GM21528 (cell line): Measurements from ENCODE around the gene APRT.

ENCODE experiments used
- ATAC-seq: cut with Tn5 transposase; IDR thresholded peaks from one replicate; pipeline ENCODE4 v1.9.1; 2021; ENCODE audit warnings: mild to moderate bottlenecking, moderate library complexity; ENCODE audit not compliant: unreplicated experiment, low FRiP score

APRT gene

DNA sequence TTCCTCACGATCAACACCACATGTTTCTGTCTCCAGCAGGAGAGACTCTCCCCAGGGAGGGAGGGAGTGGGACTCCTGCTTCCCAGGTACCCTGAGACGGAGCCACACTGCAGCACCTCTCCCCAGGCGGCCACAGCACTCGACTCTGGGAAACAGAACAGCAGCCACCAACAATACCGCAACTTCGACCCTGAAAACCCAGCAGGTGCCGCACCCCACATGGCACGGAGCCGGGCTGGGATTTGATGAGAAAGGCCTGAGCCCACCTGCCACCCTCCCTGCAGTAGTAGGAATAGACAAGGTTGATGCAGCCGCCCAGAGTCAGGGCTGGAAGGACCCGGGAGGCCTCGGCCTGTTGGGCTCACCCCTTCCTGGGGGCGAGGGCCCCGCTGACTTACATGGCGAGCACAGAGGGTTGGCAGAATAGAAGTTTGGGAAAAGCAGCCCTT, 30.6 kb upstream of the APRT start:
- no peak for ATAC-seq

DNA sequence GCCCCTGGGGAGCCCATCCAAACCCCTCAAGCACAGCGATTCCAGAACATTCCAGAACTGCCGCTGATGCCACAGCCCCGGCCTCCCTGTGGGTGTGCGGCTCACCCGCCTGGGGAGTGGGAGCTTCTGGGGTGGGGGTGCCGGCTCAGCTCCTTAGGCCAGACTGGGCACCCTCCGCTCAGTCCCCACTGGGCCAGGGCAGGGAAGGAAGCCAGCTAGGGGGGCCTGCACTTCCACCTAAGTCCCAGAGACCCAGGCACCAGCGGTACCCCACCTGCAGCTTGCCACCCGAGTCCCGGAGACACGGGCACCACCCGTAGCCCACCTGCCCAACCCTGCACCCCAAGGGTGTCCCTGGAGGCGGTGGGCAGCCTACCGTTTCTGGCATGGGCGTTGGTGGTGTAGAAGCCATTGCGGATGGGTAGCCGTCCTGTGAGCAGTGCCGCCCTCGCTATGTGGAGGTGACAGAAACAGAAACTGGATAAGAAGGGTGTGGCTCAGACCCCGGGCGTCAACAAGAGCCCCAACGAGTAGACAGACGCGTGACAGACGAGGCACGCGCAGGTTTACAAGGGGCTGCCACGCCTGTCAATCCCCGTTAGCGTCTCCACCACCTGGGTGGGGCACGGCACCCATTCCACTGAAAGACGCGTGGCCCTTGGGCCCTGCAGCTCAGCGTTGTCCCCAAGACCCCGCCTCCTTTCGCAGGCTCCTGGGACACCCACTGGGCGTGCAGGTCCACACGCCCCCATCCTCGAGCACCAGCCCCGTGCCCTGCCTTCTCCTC, 30.0 kb upstream of the APRT start:
- ATAC-seq, result no peak

DNA sequence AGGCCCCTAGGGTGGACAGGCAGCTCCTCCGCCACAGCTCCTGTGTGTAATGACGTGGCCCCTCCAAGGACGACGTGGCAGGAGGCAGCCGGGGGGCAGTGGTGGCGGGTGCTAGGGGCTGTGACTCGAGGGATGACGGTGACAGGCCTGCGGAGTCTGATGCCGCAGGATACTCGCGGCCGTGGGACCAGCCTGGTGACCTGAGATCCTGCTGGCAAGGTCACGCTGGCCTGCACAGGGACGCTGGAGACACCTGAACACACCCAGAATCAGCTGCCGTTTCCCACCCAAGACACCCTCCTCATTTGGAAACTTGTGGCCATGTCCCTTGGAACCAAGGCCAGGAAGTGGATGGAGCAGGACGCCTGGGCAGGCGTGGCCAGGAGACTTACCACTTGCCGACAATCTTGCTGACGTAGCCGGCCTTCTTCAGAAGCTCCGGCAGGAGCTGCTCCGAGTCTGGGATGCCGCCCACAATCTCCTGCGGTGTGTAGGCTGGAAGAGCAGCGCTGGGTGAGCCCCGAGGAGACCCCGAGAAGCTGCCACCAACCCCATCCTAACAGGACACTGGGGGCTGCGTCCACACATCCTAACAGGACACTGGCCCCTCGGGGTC, 29.0 kb upstream of the APRT start:
- ATAC-seq, result no peak

DNA sequence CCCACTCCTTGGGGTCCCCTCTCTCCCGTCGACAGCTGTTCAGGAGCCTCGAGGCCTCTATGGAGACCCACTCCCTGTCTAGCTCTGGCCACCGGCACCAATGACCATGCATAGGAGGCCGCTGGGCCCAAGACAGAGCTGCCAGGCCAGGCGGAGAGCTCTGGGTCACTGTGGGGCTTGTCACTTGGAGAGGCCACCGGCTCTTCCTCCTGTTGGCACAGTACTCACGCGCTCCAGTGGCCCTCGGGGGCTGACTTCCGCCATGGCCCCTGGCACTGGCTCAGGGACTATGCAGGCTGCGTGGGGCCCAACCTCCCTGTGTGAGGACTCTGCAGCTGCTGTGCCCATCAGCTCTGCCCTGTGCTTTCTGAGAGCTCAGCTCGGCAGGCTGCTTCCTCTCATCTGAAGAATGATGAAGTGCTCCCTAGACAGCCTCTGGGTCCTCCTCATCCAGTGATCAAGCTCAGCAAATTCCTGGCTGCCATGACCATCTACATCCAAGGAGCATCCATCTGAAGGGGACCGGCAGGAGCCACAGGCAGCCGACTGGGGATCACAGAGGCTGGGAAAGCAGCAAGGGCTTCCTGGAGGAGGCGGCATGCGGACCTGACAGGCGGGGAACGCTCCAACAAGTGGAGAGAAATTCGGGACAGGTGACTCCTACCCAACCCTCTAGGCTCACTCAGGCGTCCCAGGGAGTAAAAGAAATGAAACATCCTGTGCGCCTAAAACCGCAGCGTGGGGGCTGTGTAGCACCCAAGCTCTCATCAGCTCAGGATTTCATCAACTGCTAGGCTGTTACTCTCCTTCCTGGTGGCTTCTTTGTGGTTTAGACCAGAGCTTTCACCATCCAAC, 28.2 kb upstream of the APRT start:
- no peak for ATAC-seq

DNA sequence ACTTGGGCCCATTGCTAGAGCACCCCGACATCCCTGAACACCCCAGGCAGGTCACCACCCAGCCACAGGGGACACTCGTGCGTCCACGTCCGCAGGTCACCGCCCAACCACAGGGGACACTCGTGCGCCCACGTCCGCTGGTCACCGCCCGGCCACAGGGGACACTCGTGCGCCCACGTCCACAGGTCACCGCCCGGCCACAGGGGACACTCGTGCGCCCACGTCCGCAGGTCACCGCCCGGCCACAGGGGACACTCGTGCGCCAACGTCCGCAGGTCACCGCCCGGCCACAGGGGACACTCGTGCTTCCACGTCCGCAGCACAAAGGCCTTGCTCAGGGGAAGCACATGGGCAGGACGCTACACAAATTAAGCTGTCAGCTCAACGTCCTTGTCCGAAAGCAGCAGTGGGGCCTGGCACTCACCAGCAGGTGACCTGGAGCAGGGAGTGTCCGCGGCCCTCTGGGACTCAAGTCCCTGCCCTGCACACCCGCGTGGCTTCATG, 27.4 kb upstream of the APRT start:
- no peak for ATAC-seq

DNA sequence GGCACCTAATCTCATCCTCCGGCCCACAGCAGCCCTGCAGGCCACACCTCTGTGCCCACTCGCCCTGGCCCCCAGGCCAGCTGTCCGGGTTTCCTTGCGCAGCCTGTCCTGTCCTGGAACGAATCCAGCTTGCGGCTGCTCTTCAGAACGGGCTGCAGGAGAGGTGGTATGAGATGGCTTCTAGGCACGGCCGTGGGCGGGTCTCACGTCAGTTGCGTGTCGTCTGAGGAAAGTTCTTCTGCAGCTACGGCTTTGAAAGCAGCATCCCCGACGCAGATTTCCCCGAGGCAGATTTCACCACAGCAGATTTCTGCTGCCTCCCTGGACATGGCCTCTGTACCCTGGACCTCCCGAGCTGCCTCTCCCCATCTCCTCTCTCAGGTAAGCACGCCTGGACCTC, 26.8 kb upstream of the APRT start:
- no peak for ATAC-seq

DNA sequence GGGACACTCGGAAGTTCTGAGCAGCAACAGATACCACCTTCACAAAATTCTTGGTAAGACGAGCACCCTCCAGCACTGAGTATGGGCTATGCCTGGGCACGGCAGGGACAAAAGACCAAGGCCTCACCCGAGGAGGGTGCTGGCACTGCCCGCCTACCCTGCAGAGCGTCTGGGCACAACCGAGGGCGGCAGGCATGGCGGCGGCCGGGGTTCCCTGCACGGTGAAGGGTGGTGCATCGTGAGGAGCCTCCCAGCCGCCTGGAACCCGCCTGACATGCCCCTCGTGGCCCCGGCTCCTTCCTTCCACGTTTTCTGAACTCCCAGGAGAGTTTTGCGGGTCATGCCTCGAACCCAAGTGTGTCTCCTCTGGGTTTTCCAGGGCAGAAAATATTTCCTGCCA, 26.1 kb upstream of the APRT start:
- no peak for ATAC-seq

DNA sequence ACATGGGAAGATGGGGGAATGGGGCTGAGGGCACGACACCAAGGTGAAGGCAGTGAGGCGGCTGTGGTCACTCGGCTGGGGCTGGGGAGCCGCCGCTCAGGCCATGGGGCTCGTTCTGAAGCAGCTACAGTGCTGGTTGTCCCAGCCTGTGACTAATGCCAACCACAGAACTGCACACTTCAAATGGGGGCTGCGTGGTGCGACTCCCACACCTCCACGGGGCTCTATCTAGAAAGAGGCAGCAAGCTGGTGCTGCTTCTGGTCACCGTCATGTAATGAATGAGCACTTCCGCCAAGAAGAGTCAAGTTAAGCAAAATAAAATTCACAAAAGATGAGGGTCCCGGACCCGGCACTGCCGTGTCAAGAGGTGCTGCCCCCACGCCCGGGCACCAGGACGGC, 25.1 kb upstream of the APRT start:
- ATAC-seq, result no peak

DNA sequence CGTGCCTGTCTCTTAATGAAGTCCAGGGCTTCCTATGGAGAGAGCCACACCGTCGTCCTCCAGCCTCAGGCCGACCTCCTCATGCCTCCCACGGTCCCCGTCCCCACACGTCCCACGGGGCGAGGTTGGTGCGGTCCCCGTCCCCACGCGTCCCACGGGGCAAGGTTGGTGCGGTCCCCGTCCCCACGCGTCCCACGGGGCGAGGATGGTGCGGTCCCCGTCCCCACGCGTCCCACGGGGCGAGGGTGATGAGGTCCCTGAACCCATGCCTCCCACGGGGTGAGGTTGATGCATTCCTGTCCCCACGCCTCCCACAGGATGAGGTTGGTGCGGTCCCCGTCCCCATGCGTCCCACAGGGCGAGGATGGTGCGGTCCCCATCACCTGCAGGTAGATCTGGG, 24.1 kb upstream of the APRT start:
- ATAC-seq, result no peak

DNA sequence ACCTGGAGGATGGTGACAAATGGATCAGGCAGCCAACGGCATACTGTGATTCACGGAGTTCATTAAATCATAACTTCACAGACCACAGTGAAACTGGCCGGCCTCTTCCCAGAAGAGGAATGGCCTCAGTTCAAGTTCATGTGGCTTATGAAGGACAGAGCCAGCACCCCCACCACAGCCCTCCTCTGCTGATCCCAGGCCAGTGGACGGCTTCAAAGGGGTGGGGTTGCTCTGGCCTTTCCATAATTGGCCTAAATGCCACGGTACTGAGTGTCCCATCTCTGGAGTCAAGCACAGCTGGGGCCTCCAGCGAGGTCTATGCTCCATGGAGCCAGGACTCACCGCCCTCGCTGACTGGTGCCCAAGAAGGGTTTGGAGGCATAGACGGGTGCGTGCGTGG, 23.7 kb upstream of the APRT start:
- ATAC-seq, result no peak

DNA sequence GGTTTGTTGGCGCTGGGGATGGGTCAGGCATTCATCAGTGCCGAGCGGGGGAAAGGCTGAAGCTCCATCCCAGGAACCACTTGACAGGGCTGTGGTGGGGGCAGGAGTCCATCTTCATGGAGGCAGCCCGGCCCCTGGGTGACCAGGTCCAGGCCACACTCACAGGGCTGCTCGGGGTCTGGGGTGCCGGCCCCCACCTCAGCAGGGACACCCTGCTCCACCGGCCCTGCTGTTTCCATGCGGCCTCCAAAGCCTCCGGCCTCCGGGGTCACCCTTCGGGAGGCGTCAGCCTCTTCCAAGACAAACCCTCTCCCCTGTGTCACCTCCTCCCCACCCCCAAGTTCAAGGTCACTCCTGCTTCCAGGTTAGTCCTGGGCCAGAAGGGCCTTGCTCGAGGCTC, 22.9 kb upstream of the APRT start:
- ATAC-seq, result no peak

DNA sequence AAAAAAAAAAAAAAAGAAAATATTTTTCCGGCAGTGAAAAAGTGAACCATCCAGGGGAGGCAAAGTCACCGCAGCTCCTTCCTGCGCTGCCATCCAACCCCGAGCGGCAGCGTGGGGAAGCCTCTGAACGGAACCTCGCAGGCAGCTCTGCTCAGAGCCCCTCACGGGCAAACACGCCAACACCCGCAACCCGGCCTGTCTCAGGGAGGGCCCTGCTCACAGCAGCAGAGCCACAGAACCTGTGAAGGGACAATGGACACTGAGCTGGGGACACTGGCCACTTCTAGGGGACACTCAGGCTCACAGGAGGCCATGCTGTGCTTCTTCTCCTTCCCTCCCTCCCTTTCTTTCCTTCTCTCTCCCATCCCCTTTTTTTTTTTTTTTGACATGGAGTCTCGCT, 21.4 kb upstream of the APRT start:
- ATAC-seq, result no peak

DNA sequence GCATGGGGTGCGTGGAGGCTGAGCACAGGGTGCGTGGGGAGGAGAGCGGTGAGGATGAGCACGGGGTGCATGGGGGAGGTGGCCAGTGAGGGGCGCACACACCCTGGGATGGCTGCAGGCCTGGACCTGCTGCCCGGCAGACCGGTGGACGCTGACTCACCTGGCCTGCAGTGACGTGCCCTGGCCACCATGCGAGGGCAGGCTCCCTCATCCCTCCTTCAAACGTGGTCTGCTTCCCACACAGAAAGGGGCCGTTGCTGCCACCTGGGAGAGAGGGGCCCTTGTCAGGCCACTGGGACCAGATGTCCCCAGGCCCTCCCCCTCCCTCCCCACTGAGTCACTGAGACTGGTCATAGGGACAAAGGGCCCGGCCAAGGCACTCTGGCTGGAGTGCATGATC, 20.1 kb upstream of the APRT start:
- ATAC-seq, result no peak

DNA sequence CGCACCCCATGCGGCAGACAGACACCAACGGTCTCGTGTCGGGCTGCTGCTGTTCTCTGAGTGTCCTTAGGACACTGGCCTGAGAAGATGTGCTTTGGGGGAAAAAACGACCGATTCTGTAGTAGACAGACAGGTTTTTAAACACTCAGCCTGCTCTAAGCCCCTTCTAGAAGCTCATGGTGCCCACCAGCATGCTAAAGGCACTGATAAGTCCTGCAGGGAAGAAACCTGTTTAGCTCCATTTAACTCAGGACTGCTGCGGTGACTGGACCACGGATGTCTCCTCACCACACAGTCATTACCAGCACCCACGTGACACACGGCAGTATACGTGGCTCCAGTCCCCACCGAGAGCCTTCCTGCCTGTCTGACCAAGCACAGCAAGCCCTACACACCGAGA, 19.1 kb upstream of the APRT start:
- no peak for ATAC-seq

DNA sequence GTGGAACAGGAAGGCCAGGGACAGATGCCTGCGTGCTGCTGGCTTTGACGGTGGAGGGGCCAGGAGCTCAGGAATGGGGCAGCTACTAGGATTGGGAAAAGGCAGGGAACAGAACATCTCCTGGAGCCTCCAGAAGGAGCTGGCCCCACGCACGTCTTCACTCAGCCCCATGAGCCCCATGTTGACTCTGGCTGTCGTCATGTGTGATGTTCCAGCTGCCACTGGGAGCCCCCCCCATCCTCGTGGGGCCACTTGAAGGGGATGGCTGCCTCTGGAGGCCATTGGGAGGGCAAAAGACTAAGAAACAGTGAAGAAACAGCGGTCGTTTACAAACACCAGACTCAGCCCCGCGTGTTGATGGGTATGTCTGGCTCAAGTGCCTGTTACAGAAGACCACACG, 18.5 kb upstream of the APRT start:
- ATAC-seq, result no peak

DNA sequence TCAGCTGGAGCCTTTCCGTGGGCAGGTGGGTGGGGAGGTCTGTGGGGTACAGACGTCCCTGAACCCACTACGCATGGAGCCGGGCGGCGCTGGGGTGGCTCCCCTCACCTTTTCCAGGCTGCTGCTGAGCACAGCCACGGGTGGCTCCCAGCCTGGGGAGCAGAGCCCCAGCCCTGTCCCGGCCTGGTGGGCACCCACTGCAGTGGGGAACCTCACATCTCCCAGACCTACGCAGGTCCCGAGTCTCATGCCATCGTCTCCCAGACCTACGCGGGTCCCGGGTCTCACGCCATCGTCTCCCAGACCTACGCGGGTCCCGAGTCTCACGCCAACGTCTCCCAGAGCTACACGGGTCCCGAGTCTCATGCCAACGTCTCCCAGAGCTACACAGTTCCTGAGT, 17.0 kb upstream of the APRT start:
- ATAC-seq, result no peak

DNA sequence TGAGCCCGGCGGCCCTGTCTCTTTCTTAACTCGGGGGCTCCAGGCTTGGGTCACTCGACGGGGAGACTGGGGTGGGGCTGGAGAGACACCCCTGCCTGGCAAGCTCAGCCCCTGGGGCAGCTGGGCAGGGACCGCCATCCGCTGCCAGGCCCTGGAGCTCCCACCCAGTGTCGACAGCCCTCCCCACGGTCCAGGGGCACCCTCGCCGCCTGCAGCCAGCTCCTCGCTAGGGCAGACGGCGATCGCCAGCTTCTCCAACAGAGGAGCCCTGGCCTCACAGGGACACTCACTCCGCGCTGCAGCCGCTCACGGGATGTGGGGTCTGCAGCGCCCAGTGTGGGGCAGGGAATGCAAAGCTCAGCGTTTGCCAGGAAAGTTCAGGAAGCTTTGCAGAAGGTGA, 16.0 kb upstream of the APRT start:
- ATAC-seq, result no peak

DNA sequence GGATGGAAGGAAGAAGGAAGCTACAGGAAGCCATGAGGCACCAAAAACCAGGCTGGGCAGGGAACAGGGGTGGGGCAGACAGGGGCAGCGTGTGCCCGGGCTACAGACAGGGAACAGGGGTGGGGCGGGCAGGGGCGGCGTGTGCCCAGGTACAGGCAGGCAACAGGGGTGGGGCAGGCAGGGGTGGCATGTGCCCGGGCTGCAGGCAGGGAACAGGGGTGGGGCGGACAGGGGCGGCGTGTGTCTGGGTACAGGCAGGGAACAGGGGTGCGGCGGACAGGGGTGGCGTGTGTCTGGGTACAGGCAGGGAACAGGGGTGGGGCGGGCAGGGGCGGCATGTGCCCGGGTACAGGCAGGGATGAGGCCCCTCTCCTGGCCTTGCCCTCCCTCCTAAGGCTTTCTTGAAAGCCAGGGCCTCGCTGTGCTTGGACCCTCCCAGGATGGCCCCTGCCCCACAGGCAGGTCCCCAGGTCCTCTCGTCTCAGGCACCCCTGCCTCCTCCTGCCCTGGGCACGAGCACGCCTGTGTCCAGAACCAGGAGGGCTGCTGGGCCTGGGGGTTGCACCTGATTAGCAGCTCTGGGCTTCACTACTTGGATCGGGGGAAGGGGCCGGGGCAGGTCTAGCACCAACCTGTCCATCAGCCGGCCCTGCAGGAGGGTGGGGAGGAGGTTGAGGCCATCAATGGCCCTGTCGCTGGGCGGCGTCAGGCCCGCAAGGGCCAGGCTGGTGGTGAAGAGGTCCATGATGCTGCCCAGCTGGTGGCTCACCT, 14.5 kb upstream of the APRT start:
- ATAC-seq, result no peak

DNA sequence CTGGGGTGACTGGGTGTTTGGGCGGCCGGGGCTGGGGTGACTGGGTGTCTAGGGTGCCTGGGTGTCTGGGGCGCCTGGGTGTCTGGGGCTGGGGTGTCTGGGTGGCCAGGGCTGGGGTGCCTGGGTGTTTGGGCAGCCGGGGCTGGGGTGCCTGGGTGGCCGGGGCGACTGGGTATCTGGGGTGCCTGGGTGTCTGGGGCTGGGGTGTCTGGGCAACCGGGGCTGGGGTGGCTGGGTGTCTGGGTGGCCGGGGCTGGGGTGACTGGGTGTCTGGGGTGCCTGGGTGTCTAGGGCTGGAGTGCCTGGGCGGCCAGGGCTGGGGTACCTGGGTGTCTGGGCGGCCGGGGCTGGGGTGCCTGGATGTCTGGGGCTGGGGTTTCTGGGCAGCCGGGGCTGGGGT, 13.4 kb upstream of the APRT start:
- no peak for ATAC-seq

DNA sequence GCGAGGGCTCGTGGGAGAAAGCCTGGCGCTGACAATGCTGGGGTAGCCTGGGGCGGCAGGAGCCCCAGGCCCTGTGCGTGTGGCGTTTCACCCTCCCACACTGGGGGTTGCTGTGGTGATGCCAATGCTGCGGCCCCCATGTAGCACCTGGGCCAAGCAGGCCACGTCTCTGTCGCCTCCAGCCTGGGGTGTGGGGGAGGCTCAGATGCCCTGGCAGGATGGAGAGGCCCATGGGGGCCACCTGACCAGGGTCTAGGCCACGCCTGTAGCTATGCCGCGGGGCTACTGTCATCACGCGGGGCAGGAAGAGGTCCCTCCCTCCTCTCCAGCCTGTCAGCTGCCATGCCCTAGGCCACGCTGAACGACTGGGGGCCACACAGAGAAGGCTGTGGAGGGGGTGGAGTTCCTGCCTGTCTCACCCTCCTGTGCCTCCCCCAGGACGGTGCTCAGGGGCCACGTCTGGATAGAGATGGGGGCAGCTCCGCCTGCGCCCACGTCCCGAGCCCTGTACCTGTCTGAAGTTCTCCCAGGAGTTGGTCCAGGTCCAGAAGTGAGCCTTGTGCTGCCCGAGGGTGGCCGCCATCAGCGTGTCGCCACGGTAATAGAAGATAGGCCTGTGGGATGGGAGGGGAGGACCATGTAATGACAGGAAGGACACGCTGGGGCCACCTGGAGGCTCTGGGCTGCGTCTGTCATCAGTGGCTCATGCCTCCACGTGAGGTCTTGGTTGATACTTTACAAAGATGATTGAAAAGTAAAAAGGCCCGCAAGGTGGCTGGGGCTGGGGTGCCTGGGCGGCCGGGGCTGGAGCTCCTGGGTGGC, 12.7 kb upstream of the APRT start:
- ATAC-seq, result no peak
